ENCODE results near the gene CENPP.

DNA sequence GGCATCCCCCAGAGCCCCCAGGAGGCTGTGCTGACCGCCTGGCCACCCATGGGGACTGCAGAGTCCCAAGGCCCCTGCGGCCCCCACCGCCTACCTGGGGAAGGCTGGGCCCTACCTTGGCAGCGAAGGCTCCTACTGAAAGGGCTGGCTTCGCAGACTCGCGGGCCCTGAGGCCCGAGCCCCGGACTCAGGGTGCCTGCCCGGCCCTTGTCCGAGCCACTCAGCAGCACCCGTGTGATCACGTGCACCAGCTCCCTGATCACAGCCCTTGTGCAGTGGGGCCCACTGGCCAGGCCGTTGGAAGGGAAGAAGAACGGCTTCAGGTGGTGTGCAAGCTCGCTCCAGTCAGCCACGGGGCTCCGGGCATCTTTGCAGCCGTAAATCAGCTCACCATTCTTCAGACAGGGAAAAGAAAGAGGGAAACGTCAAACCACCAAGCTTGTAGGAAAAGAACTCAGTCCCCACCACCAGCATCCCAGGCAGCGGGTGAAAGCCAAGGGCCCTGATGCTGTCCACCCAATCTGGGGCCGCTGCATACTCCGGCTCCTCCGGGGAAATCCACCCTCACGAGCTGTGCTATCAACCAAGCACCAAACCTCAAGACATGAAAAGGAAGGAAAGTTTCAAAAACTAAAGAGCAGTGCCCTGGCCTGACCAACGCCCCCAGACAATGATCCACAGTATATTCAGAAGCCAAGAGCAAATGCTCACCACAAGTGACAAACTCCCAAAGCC is 312.3 kb downstream of the CENPP start:
- TF ChIP-seq EZH2phosphoT487 (conservative IDR thresholded peaks at IDR 0.05; ENCODE audit: low read length) = no peak
- no peak for TF ChIP-seq CTCF (IDR thresholded peaks at IDR 0.05; ENCODE audit: insufficient read depth, low read length, poor library complexity, severe bottlenecking)
